A673 (cell line): ENCODE measurements around the gene SMCO3.

Experiments
- CTCF ChIP-seq: fragments of 300-800, 200-600 bp; sonication (generic); conservative IDR thresholded peaks from 2 replicates; pipeline ENCODE4 v1.5.1; 2017; ENCODE audit warnings: low read depth, mild to moderate bottlenecking, antibody characterized with exemption, low read length, moderate library complexity, mixed read lengths
- EZH2 ChIP-seq: fragments of 200-600 bp; sonication (generic); IDR thresholded peaks from 2 replicates; pipeline ENCODE4 v1.6.1; 2017; ENCODE audit warnings: borderline replicate concordance, low read depth, mild to moderate bottlenecking, mixed read lengths, antibody characterized with exemption, low read length; ENCODE audit not compliant: poor library complexity, severe bottlenecking

- TF ChIP-seq CTCF (peak; percentile 60), EZH2 (no peak)
Observed at GRCh38 chr12:14756334-14757143, 57.4 kb downstream of the SMCO3 start.
